Measurements from ENCODE around the gene BCL2L1. TPM values are rescaled to one million over a fixed set of nuclear protein-coding genes. Genes with fewer than 3 reads are reported as not detected.
A peak's percentile ranks its signal among the peaks of the same experiment; 100 is the strongest.

Gene BCL2L1
- total RNA-seq, 2 experiments from 2014 or later: 64.2 to 88.8 TPM

- Histone ChIP-seq H3K36me3 (ENCODE audit: insufficient read depth, low read length) (peaks cover 38% of the 10 kb centered on the region; the same call in 1 of the 2 replicates), H3K4me3 (ENCODE audit: low read depth, low read length, poor library complexity, severe bottlenecking) (no peak overlapping the region), H3K27ac (ENCODE audit: low read depth, low read length, poor library complexity, severe bottlenecking) (peak overlapping the region; percentile 28), H3K4me1 (ENCODE audit: insufficient read depth, low read length, poor library complexity, severe bottlenecking) (peaks cover 51% of the 10 kb centered on the region), H3K9me3 (ENCODE audit: low read length) (no peaks in the 10 kb centered on the region), H4K20me1 (ENCODE audit: insufficient read depth, low read length) (no peaks in the 10 kb centered on the region), H3K4me2 (ENCODE audit: low read length) (no peak overlapping the region), H3K79me2 (ENCODE audit: insufficient read depth, low read depth, low read length) (no peaks in the 10 kb centered on the region), H2AFZ (ENCODE audit: low read length) (no peak overlapping the region), H3K9me2 (ENCODE audit: insufficient read depth, low read length) (no peaks in the 10 kb centered on the region)
- no peak for TF ChIP-seq CTCF (conservative IDR thresholded peaks at IDR 0.05; ENCODE audit: low read length)
- TF ChIP-seq EZH2phosphoT487 (IDR thresholded peaks at IDR 0.05; ENCODE audit: borderline replicate concordance, low read depth, low read length): no peak
- ChIA-PET CTCF (ENCODE audit: unreplicated experiment) (interaction anchor here (1.3 kb wide), 1 partner anchor 17 kb away, joined by 7 read pairs; no protein-coding TSS in a partner anchor), POLR2A (interaction anchor here (0.6 to 2.0 kb wide), 4 partner anchors 9 to 59 kb away, joined by 3 to 13 read pairs (median 5); no protein-coding TSS in a partner anchor)
- DNase-seq (ENCODE audit: low spot score): no peak
- no TSS peak for BruUV-seq (replicated peaks)
- intact Hi-C loops (cut with micrococcal nuclease; ENCODE audit: unreplicated experiment): no loop called here
Measured at GRCh38 chr20:31663524-31663837, 59.2 kb downstream of the BCL2L1 start.

- Histone ChIP-seq H3K9me2 (ENCODE audit: insufficient read depth, low read length) (no peaks in the 10 kb centered on the region), H3K4me2 (ENCODE audit: low read length) (peak overlapping the region; percentile 81), H3K27ac (ENCODE audit: low read depth, low read length, poor library complexity, severe bottlenecking) (peak overlapping the region; percentile 64), H3K79me2 (ENCODE audit: insufficient read depth, low read depth, low read length) (no peaks in the 10 kb centered on the region), H3K4me1 (ENCODE audit: insufficient read depth, low read length, poor library complexity, severe bottlenecking) (peaks cover 42% of the 10 kb centered on the region), H3K9me3 (ENCODE audit: low read length) (no peaks in the 10 kb centered on the region), H2AFZ (ENCODE audit: low read length) (no peak overlapping the region), H4K20me1 (ENCODE audit: insufficient read depth, low read length) (no peaks in the 10 kb centered on the region), H3K36me3 (ENCODE audit: insufficient read depth, low read length) (peaks cover 33% of the 10 kb centered on the region; the same call in 1 of the 2 replicates), H3K4me3 (ENCODE audit: low read depth, low read length, poor library complexity, severe bottlenecking) (no peak overlapping the region)
- no TSS peak for BruUV-seq (replicated peaks)
- intact Hi-C loops (cut with micrococcal nuclease; ENCODE audit: unreplicated experiment): no loop called here
- ChIA-PET CTCF (ENCODE audit: unreplicated experiment) (interaction anchor here (0.7 to 2.0 kb wide), 11 partner anchors 12 to 61 kb away, joined by 4 to 66 read pairs (median 8); partner anchors contain the start of gene BCL2L1), POLR2A (interaction anchor here (0.8 to 4.2 kb wide), 8 partner anchors 13 to 61 kb away, joined by 4 to 79 read pairs (median 8); partner anchors contain the start of gene BCL2L1)
- no peak for DNase-seq (ENCODE audit: low spot score)
- no peak for TF ChIP-seq CTCF (conservative IDR thresholded peaks at IDR 0.05; ENCODE audit: low read length)
- TF ChIP-seq EZH2phosphoT487 (IDR thresholded peaks at IDR 0.05; ENCODE audit: borderline replicate concordance, low read depth, low read length): no peak
Measured at GRCh38 chr20:31662372-31662854, 60.3 kb downstream of the BCL2L1 start.

Data from OCI-LY7 (cell line).